SK-N-SH (cell line): ENCODE data around the gene UBE2S. TPM values are rescaled to one million over a fixed set of nuclear protein-coding genes. Genes with fewer than 3 reads are reported as not detected.
A peak's percentile ranks its signal among the peaks of the same experiment; 100 is the strongest.

Experiments
- CTCF ChIA-PET: fragments of 300-600, 350-600 bp; formaldehyde crosslinking; extraction: SDS; loops from one replicate; lab custom pipeline; 2021; lab: Yijun Ruan, JAX
- POLR2A ChIA-PET: fragments of 350-600 bp; sonication (Branson Sonifier 250); formaldehyde crosslinking; extraction: SDS; loops from one replicate; lab custom pipeline; 2020; ENCODE audit warnings: antibody characterized with exemption, inconsistent platforms; lab: Yijun Ruan, JAX
- DNase-seq: peaks from one replicate; pipeline ENCODE4 v3.0.0; 2012
- H2AFZ ChIP-seq: fragments of 200-600 bp; sonication (generic); 2 replicates; pipeline ENCODE4 v1.8.1; 2016; ENCODE audit warnings: antibody characterized with exemption, mild to moderate bottlenecking, low read depth
- H3F3A ChIP-seq: fragments of 200-600 bp; sonication (generic); replicated peaks from 2 replicates; pipeline ENCODE3; 2016; ENCODE audit warnings: antibody characterized with exemption, mild to moderate bottlenecking; ENCODE audit not compliant: insufficient read depth
- H3K27ac ChIP-seq, 2 experiments: fragments of 200-500 bp in 1 of 2; fragments of 200-600 bp in 1 of 2; sonication (Bioruptor generic) in 1 of 2; sonication (generic), shearing (Covaris generic) in 1 of 2; 2 replicates each; pipeline versions ENCODE4 v1.5.1 to v1.6.1; 2014 to 2016; ENCODE audit warnings: low read depth in 2 of 2, inconsistent platforms in 1 of 2, low read length in 1 of 2, mild to moderate bottlenecking in 1 of 2, mixed read lengths in 1 of 2
- H3K27me3 ChIP-seq: fragments of 200-600 bp; sonication (generic), shearing (Covaris generic); 2 replicates; pipeline ENCODE4 v1.6.1; 2016; ENCODE audit warnings: mixed run types; ENCODE audit not compliant: insufficient read depth
- H3K36me3 ChIP-seq, 2 experiments: fragments of 200-500 bp in 1 of 2; fragments of 200-600 bp in 1 of 2; sonication (Bioruptor generic) in 1 of 2; sonication (generic) in 1 of 2; replicated peaks in 1 of 2; 2 replicates each; pipeline versions ENCODE3 to v1.5.1; 2014 to 2016; ENCODE audit warnings: low read length in 1 of 2, mild to moderate bottlenecking in 1 of 2; ENCODE audit not compliant: insufficient read depth in 2 of 2, control insufficient read depth in 1 of 2
- H3K4me1 ChIP-seq, 2 experiments: fragments of 200-500 bp in 1 of 2; fragments of 200-600 bp in 1 of 2; sonication (Bioruptor generic) in 1 of 2; sonication (generic), shearing (Covaris generic) in 1 of 2; 2 replicates each; pipeline versions ENCODE4 v1.5.1 to v1.6.1; 2014 to 2016; ENCODE audit warnings: low read depth in 1 of 2, low read length in 1 of 2, mixed run types in 1 of 2; ENCODE audit not compliant: insufficient read depth in 2 of 2, control insufficient read depth in 1 of 2
- H3K4me2 ChIP-seq: fragments of 200-600 bp; sonication (generic), shearing (Covaris generic); 2 replicates; pipeline ENCODE4 v1.6.1; 2017; ENCODE audit warnings: mixed run types
- H3K4me3 ChIP-seq, 2 experiments: fragments of 200-500 bp in 1 of 2; fragments of 200-600 bp in 1 of 2; sonication (Bioruptor generic) in 1 of 2; sonication (generic), shearing (Covaris generic) in 1 of 2; 2 replicates each; pipeline versions ENCODE4 v1.5.1 to v1.8.1; 2014 to 2016; ENCODE audit warnings: low read depth in 2 of 2, inconsistent platforms in 1 of 2, low read length in 1 of 2, mild to moderate bottlenecking in 1 of 2, mixed read lengths in 1 of 2, moderate library complexity in 1 of 2
- H3K79me2 ChIP-seq: fragments of 200-600 bp; sonication (generic); 2 replicates; pipeline ENCODE4 v1.8.1; 2017; ENCODE audit warnings: mild to moderate bottlenecking; ENCODE audit not compliant: insufficient read depth
- H3K9ac ChIP-seq: fragments of 200-600 bp; sonication (generic); 2 replicates; pipeline ENCODE4 v1.6.1; 2017; ENCODE audit warnings: mixed run types
- H3K9me2 ChIP-seq: fragments of 200-600 bp; sonication (generic); 2 replicates; pipeline ENCODE4 v1.6.1; 2017; ENCODE audit warnings: mixed run types
- H3K9me3 ChIP-seq: fragments of 200-600 bp; sonication (generic); 2 replicates; pipeline ENCODE4 v1.6.1; 2017; ENCODE audit warnings: mixed run types, mild to moderate bottlenecking, moderate library complexity
- H4K20me1 ChIP-seq: fragments of 200-600 bp; sonication (generic); 2 replicates; pipeline ENCODE4 v1.6.1; 2017; ENCODE audit warnings: mild to moderate bottlenecking, mixed run types; ENCODE audit not compliant: insufficient read depth
- EZH2phosphoT487 ChIP-seq: fragments of 200-600 bp; sonication (generic); IDR thresholded peaks from 2 replicates; pipeline ENCODE4 v1.6.1; 2017; ENCODE audit warnings: low read depth, mixed run types, mild to moderate bottlenecking, antibody characterized with exemption, moderate library complexity, borderline replicate concordance
- GATA2 ChIP-seq: sonication (generic); formaldehyde crosslinking; IDR thresholded peaks from 2 replicates; pipeline ENCODE4 v1.5.0; 2020; ENCODE audit warnings: mild to moderate bottlenecking, missing genetic modification reagents
- IRF3 ChIP-seq: fragments of 150-350 bp; IDR thresholded peaks from 2 replicates; pipeline ENCODE4 v1.6.1; 2016; ENCODE audit warnings: mild to moderate bottlenecking, low read depth, low read length
- MAX ChIP-seq: IDR thresholded peaks from 2 replicates; pipeline ENCODE4 v1.4.0; 2012; ENCODE audit warnings: low read depth
- MEF2A ChIP-seq: IDR thresholded peaks from 2 replicates; pipeline ENCODE4 v1.4.0; 2012; ENCODE audit warnings: low read depth, borderline replicate concordance
- MXI1 ChIP-seq: IDR thresholded peaks from 2 replicates; pipeline ENCODE4 v1.6.1; 2012; ENCODE audit warnings: mild to moderate bottlenecking, low read depth, low read length, improper control_type of control experiment
- REST ChIP-seq: IDR thresholded peaks from 2 replicates; pipeline ENCODE4 v1.6.1; 2012; ENCODE audit warnings: mild to moderate bottlenecking, low read depth, low read length, moderate library complexity
- SIN3A ChIP-seq: IDR thresholded peaks from 2 replicates; pipeline ENCODE4 v1.6.1; 2012; ENCODE audit warnings: low read depth, mild to moderate bottlenecking, low read length, moderate library complexity, borderline replicate concordance
- SMC3 ChIP-seq: IDR thresholded peaks from 2 replicates; pipeline ENCODE4 v1.6.1; 2012; ENCODE audit warnings: low read depth, low read length, improper control_type of control experiment
- YY1 ChIP-seq: IDR thresholded peaks from 2 replicates; pipeline ENCODE4 v1.4.0; 2012; ENCODE audit warnings: low read depth, mild to moderate bottlenecking
- WGBS: methylation state at CpG from one replicate; pipeline ENCODE4 v1.1.6; 2017; ENCODE audit warnings: low lambda C conversion rate; 5-methylcytosine and 5-hydroxymethylcytosine counted together
- polyA plus RNA-seq, 3 experiments: library from polyadenylated mRNA; depleted of rRNA; stranded (reverse); fragments of >200 nt; gene quantifications; 2 replicates each; pipeline ENCODE4 v1.2.3, GENCODE V29; 2012

Gene UBE2S
- polyA plus RNA-seq, 1 of the 3 experiments (the other 2 are of a cell fraction): 133 TPM

DNA sequence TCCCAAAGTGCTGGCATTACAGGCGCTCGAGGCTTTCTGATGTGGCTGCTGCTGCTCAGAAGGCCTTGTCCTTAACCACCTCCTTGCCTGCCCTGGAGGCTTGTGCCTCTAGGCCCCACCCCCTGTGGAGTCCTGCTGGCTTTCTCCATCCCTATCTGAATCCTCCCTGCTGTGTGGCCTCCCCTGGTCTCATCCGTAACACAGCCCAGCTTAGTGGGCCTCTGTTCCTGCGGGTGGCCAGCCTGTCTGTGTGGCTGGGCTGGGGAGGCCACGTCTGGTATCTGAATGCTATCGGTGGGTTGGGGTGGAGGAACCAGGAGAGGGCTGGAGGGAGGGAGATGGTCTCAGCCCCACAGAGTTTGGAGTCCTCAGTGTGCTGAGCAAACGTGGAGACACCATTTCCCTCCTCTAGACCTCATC, 17.1 kb downstream of the UBE2S start:
- CTCF ChIA-PET: interaction anchor here (0.7 to 5.3 kb wide), 8 partner anchors 13 to 249 kb away, joined by 3 to 22 read pairs (median 4); no protein-coding TSS in a partner anchor
- Histone ChIP-seq H3K27ac (peak overlapping the region in 1 of 2 experiments; percentile 11; a peak in 1 of 4 replicates), H3K27me3 (no peaks in the 10 kb centered on the region), H2AFZ (no peak overlapping the region), H3K9me3 (no peaks in the 10 kb centered on the region), H3K4me3 (no peak overlapping the region), H3K79me2 (peaks cover 48% of the 10 kb centered on the region), H3K9ac (no peak overlapping the region), H3K4me2 (0 out of 2 replicates have a peak overlapping the region, but pooled peaks have one; percentile 100), H4K20me1 (peaks cover 65% of the 10 kb centered on the region), H3K9me2 (no peaks in the 10 kb centered on the region), H3K36me3 (peaks cover 43 to 45% of the 10 kb centered on the region in 2 experiments), H3F3A (peaks cover 37% of the 10 kb centered on the region), H3K4me1 (peaks cover 19 to 42% of the 10 kb centered on the region in 2 experiments; a peak in 3 of 4 replicates)
- DNase-seq: no peak
- POLR2A ChIA-PET: interaction anchor here (0.5 to 4.5 kb wide), 4 partner anchors 9 to 163 kb away, joined by 3 to 33 read pairs (median 6); partner anchors contain the start of gene UBE2S
- 86% methylated on average over 7 of the region's 7 CpGs for WGBS
- TF ChIP-seq SMC3 (no peak), MAX (no peak), REST (no peak), YY1 (no peak), MXI1 (no peak), GATA2 (CRISPR knock-in tag) (no peak)

DNA sequence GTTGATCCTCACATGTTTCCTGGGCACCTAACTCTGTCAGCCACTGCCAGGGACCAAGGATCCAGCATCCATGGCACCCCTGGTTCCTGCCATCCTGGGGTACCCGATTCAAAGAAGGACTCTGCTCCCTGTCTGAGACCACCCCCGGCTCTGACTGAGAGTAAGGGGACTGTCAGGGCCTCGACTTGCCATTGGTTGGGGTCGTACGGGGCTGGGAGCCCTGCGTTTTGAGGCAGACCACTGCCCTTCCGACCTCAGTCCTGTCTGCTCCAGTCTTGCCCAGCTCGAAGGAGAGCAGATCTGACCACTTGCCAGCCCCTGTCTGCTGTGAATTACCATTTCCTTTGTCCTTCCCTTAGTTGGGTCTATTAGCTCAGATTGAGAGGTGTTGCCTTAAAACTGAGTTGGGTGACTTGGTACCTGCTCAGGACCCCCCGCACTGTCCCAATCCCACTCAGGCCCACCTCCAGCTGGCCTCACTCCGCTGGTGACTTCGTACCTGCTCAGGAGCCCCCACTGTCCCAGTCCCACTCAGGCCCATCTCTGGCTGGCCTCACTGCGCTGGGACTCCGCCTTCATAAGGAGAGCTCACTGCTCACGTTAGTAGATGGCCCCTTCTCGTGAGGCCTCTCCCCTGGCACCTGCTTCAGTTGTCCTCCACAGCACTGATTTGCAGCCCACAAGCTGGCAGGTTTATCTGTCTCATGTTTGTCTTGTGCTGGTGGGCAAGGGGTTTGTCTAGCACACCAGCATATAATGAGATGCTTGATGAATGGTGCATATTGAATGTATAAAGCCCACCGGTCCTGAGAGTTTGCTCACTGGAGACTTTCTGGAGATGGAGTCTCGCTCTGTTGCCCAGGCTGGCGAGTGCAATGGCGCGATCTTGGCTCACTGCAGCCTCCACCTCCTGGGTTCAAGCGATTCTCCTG, 17.9 kb downstream of the UBE2S start:
- Histone ChIP-seq H3K27me3 (no peaks in the 10 kb centered on the region), H3K4me1 (peaks cover 23 to 47% of the 10 kb centered on the region in 2 experiments; a peak in 3 of 4 replicates), H3K9ac (no peak overlapping the region), H2AFZ (no peak overlapping the region), H3K9me2 (no peaks in the 10 kb centered on the region), H3K79me2 (peaks cover 48% of the 10 kb centered on the region), H4K20me1 (peaks cover 65% of the 10 kb centered on the region), H3K4me2 (peak overlapping the region; percentile 100), H3K9me3 (no peaks in the 10 kb centered on the region), H3K4me3 (no peak overlapping the region; a peak in 1 of 4 replicates), H3K27ac (peak overlapping the region in 1 of 2 experiments; percentile 30; a peak in 1 of 4 replicates), H3K36me3 (peaks cover 43 to 45% of the 10 kb centered on the region in 2 experiments), H3F3A (peaks cover 40% of the 10 kb centered on the region)
- WGBS: 86% methylated on average over 15 of the region's 21 CpGs
- POLR2A ChIA-PET: interaction anchor here (0.5 to 4.5 kb wide), 4 partner anchors 10 to 162 kb away, joined by 3 to 33 read pairs (median 6); partner anchors contain the start of gene UBE2S
- no peak for DNase-seq
- TF ChIP-seq EZH2phosphoT487: no peak
- TF ChIP-seq MXI1: no peak
- TF ChIP-seq SIN3A: no peak
- TF ChIP-seq IRF3: no peak
- TF ChIP-seq MEF2A: no peak
- CTCF ChIA-PET: interaction anchor here (1.1 to 5.3 kb wide), 7 partner anchors 10 to 248 kb away, joined by 3 to 22 read pairs (median 5); no protein-coding TSS in a partner anchor
